Peyer's patch (tissue), 4 donors: ENCODE results near the gene DNMT3B.

Source experiments
- POLR2A ChIP-seq, 2 donors: fragments of 450-650 bp; IDR thresholded peaks; one replicate each; pipeline ENCODE4 v1.5.1; 2017; ENCODE audit warnings: antibody characterized with exemption in 2 of 2, mild to moderate bottlenecking in 2 of 2, moderate library complexity in 2 of 2
- TF ChIP-seq, protein P1 (sequence below), 6 experiments: fragments of 450-650 bp in 4 of 6; fragments of 200-600 bp in 2 of 6; sonication (generic) in 1 of 6; IDR thresholded peaks; one replicate each; pipeline ENCODE4 v1.5.1; 2017 to 2019; ENCODE audit warnings: antibody characterized with exemption in 6 of 6, mild to moderate bottlenecking in 3 of 6, moderate library complexity in 1 of 6

DNA sequence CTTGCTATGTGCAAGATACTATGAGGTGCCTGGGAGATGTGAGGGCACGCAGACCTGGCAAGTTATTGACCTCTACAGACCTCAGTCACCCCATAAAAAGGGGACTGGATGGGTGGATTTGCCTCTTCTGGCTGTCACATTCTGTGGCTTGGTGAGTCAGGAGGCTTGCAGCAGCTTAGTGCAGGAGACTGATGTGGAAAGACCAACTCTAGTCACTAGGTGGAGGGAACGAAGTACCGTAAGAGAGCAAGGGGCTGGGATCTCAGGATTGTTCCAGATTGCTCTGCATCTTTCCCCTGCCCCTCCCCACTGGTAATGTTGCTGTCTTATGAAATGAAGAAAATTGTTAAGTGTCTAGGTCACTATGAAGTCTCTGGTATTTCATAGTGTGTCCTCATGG lies 60.9 kb downstream of the DNMT3B start:
- TF ChIP-seq, protein P1, sequence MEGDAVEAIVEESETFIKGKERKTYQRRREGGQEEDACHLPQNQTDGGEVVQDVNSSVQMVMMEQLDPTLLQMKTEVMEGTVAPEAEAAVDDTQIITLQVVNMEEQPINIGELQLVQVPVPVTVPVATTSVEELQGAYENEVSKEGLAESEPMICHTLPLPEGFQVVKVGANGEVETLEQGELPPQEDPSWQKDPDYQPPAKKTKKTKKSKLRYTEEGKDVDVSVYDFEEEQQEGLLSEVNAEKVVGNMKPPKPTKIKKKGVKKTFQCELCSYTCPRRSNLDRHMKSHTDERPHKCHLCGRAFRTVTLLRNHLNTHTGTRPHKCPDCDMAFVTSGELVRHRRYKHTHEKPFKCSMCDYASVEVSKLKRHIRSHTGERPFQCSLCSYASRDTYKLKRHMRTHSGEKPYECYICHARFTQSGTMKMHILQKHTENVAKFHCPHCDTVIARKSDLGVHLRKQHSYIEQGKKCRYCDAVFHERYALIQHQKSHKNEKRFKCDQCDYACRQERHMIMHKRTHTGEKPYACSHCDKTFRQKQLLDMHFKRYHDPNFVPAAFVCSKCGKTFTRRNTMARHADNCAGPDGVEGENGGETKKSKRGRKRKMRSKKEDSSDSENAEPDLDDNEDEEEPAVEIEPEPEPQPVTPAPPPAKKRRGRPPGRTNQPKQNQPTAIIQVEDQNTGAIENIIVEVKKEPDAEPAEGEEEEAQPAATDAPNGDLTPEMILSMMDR (IDR thresholded peaks at IDR 0.05): no peak
- TF ChIP-seq POLR2A (IDR thresholded peaks at IDR 0.05): no peak
